Naive thymus-derived CD4-positive, alpha-beta T cell (primary cell): ENCODE results near the gene TMEM260. TPM values are rescaled to one million over a fixed set of nuclear protein-coding genes. Genes with fewer than 3 reads are reported as not detected.
"Not testable (repeated sequence)": the region's sequence is repeated elsewhere in the genome, so short reads cannot be mapped to it uniquely, and the experiment has no call there.

Experiments
- ATAC-seq: fragments of 150-1000 bp; cut with Tn5 transposase; 2 replicates; pipeline ENCODE4 v1.10.0; 2021; ENCODE audit warnings: mild to moderate bottlenecking, moderate library complexity
- CTCF ChIA-PET: fragments of 350-600 bp; sonication (Branson Sonifier 250); formaldehyde crosslinking; loops from one replicate; lab custom pipeline; 2021; ENCODE audit warnings: antibody characterized with exemption; lab: Charles Lee
- POLR2A ChIA-PET: fragments of 350-600 bp; sonication (Branson Sonifier 250); formaldehyde crosslinking; loops from one replicate; lab custom pipeline; 2021; ENCODE audit warnings: antibody characterized with exemption, inconsistent platforms; lab: Charles Lee
- DNase-seq, 9 donors: peaks; one replicate each; pipeline versions ENCODE4 v3.0.0 to v3.0.0-alpha.2; 2020 to 2022; ENCODE audit warnings: mixed read lengths in 1 of 9
- H3K27ac ChIP-seq: one replicate; pipeline ENCODE4 v1.7.0; 2013; ENCODE audit warnings: mild to moderate bottlenecking, low read depth, low read length, moderate library complexity
- H3K27me3 ChIP-seq, 2 donors: one replicate each; pipeline ENCODE4 v1.7.0; 2013; ENCODE audit warnings: low read length in 2 of 2, mild to moderate bottlenecking in 2 of 2, moderate library complexity in 2 of 2; ENCODE audit not compliant: control insufficient read depth in 2 of 2, insufficient read depth in 2 of 2
- H3K36me3 ChIP-seq, 3 experiments: 1 replicate in 2 of 3; 2 replicates in 1 of 3; pipeline ENCODE4 v1.7.0; 2013; ENCODE audit warnings: low read length in 3 of 3, mild to moderate bottlenecking in 3 of 3, moderate library complexity in 1 of 3; ENCODE audit not compliant: insufficient read depth in 3 of 3, control insufficient read depth in 2 of 3
- H3K4me1 ChIP-seq, 2 donors: one replicate each; pipeline ENCODE4 v1.7.0; 2013; ENCODE audit warnings: low read length in 2 of 2, mild to moderate bottlenecking in 2 of 2, moderate library complexity in 1 of 2; ENCODE audit not compliant: control insufficient read depth in 2 of 2, insufficient read depth in 2 of 2
- H3K4me3 ChIP-seq: 2 replicates; pipeline ENCODE4 v1.7.0; 2013; ENCODE audit warnings: mild to moderate bottlenecking, low read length
- H3K9me3 ChIP-seq, 3 experiments: 1 replicate in 2 of 3; 2 replicates in 1 of 3; pipeline ENCODE4 v1.7.0; 2013; ENCODE audit warnings: low read length in 3 of 3; ENCODE audit not compliant: control insufficient read depth in 2 of 3
- H3K27ac Mint-ChIP-seq, 9 donors: one replicate each; pipeline ENCODE4 v1.8.0; 2020 to 2022; ENCODE audit warnings: mixed read lengths in 9 of 9, mild to moderate bottlenecking in 8 of 9, moderate library complexity in 5 of 9, inconsistent platforms in 2 of 9
- H3K27me3 Mint-ChIP-seq, 5 donors: one replicate each; pipeline ENCODE4 v1.8.0; 2021 to 2022; ENCODE audit warnings: mixed read lengths in 5 of 5, mild to moderate bottlenecking in 1 of 5
- H3K36me3 Mint-ChIP-seq, 5 donors: one replicate each; pipeline ENCODE4 v1.8.0; 2020 to 2022; ENCODE audit warnings: mixed read lengths in 5 of 5, mild to moderate bottlenecking in 3 of 5, inconsistent platforms in 1 of 5
- H3K4me1 Mint-ChIP-seq, 7 donors: one replicate each; pipeline ENCODE4 v1.8.0; 2020 to 2022; ENCODE audit warnings: mixed read lengths in 7 of 7, mild to moderate bottlenecking in 3 of 7, inconsistent platforms in 1 of 7
- H3K4me3 Mint-ChIP-seq, 10 donors: one replicate each; pipeline ENCODE4 v1.8.0; 2020 to 2022; ENCODE audit warnings: mild to moderate bottlenecking in 10 of 10, mixed read lengths in 10 of 10, moderate library complexity in 6 of 10, inconsistent platforms in 2 of 10
- H3K9me3 Mint-ChIP-seq, 11 donors: one replicate each; pipeline ENCODE4 v1.8.0; 2020 to 2022; ENCODE audit warnings: mixed read lengths in 11 of 11, mild to moderate bottlenecking in 4 of 11, inconsistent platforms in 1 of 11, moderate library complexity in 1 of 11
- intact Hi-C, 2 donors: fragments of 100-400 bp; cut with micrococcal nuclease; formaldehyde crosslinking; loops; one replicate each; pipeline ENCODE4 v1.15.1; 2023
- polyA plus RNA-seq, 2 donors: library from polyadenylated mRNA; unstranded; fragments of 300-500 nt; fragmentation: Illumina TruSeq; gene quantifications; one replicate each; pipeline ENCODE4 v1.2.3, GENCODE V29; 2021
- total RNA-seq, 6 experiments: library from RNA in 5 of 6; stranded (reverse) in 5 of 6; gene quantifications; 1 replicate in 5 of 6; 2 replicates in 1 of 6; pipeline ENCODE4 v1.2.3 and lab custom pipeline; 2021 to 2026

The TMEM260 gene
- total and polyA plus RNA-seq, 7 experiments from 2014 or later: 9.8 to 39.0 (median 23.4) TPM

- H3K9me3 ChIP-seq, H3K27ac Mint-ChIP-seq, DNase-seq, intact Hi-C loops, H3K9me3 Mint-ChIP-seq, POLR2A ChIA-PET, H3K4me1 Mint-ChIP-seq, CTCF ChIA-PET, H3K4me1 ChIP-seq, H3K27me3 Mint-ChIP-seq, H3K4me3 ChIP-seq, H3K4me3 Mint-ChIP-seq, H3K27ac ChIP-seq, H3K27me3 ChIP-seq, ATAC-seq: not testable (repeated sequence)
- H3K36me3 ChIP-seq: peaks cover 8 to 24% (median 8%) of the 10 kb centered on the region in 3 experiments
- peaks cover 4 to 50% (median 40%) of the 10 kb centered on the region in 5 donors for H3K36me3 Mint-ChIP-seq
These were observed 32.1 kb downstream of the TMEM260 start for GRCh38 chr14:56611663-56612062.

GRCh38 chr14:56617084-56617483 lies 37.5 kb downstream of the TMEM260 start:
- Histone ChIP-seq H3K36me3 (peaks cover 0 to 50% (median 4%) of the 10 kb centered on the region in 3 experiments), H3K4me1 (no peaks in the 10 kb centered on the region), H3K4me3 (no peak overlapping the region), H3K27me3 (no peaks in the 10 kb centered on the region), H3K9me3 (no peaks in the 10 kb centered on the region), H3K27ac (no peak overlapping the region)
- ATAC-seq: no peak
- ChIA-PET CTCF (no interaction called here), POLR2A (no interaction called here)
- Mint-ChIP-seq H3K4me1 (no peaks in the 10 kb centered on the region), H3K36me3 (peaks cover 7 to 66% (median 40%) of the 10 kb centered on the region in 5 donors), H3K4me3 (no peak overlapping the region), H3K27me3 (no peaks in the 10 kb centered on the region), H3K9me3 (no peaks in the 10 kb centered on the region), H3K27ac (no peak overlapping the region)
- no peak for DNase-seq
- intact Hi-C loops: no loop called here

DNA sequence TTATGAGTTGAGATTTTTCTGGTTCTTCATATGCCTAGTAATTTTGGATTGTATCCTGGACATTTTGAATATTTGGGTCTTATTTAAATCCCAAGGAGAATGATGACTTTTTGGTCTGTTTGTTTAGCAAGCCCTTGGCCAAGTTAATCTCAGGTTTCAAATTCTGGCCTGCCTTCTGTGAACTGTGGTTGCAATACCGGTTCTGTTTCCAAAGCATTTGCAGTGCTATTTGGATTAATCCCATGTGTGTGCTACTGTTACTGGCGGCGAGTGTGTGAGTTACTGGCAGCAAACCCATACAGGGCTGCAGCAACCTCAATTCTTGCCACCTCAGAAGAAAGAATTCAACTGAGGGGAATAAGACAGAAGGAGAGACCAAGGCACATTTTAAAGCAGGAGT lies 51.1 kb downstream of the TMEM260 start:
- intact Hi-C loops: no loop called here
- ATAC-seq (no peak), DNase-seq (no peak)
- H3K27me3 ChIP-seq: no peaks in the 10 kb centered on the region
- no peak overlapping the region for H3K27ac ChIP-seq
- H3K27me3 Mint-ChIP-seq: no peaks in the 10 kb centered on the region
- no peaks in the 10 kb centered on the region for H3K4me1 ChIP-seq
- peaks cover 0 to 2% (median 0%) of the 10 kb centered on the region in 7 donors for H3K4me1 Mint-ChIP-seq
- H3K27ac Mint-ChIP-seq: no peak overlapping the region
- no peak overlapping the region for H3K4me3 ChIP-seq
- POLR2A ChIA-PET: no interaction called here
- H3K36me3 Mint-ChIP-seq: peaks cover 30 to 93% (median 79%) of the 10 kb centered on the region in 5 donors
- H3K36me3 ChIP-seq: peaks cover 4 to 73% (median 7%) of the 10 kb centered on the region in 3 experiments
- CTCF ChIA-PET: no interaction called here
- H3K4me3 Mint-ChIP-seq: no peak overlapping the region
- peaks cover 0 to 15% (median 0%) of the 10 kb centered on the region in 3 experiments for H3K9me3 ChIP-seq
- H3K9me3 Mint-ChIP-seq: peaks cover 2 to 37% (median 13%) of the 10 kb centered on the region in 11 donors

- ChIA-PET POLR2A (no interaction called here), CTCF (no interaction called here)
- ATAC-seq (no peak), DNase-seq (no peak)
- intact Hi-C loops: no loop called here
- Mint-ChIP-seq H3K36me3 (peaks cover 40 to 95% (median 81%) of the 10 kb centered on the region in 5 donors), H3K4me1 (peaks cover 0 to 2% (median 0%) of the 10 kb centered on the region in 7 donors), H3K4me3 (no peak overlapping the region), H3K9me3 (peaks cover 2 to 33% (median 13%) of the 10 kb centered on the region in 11 donors), H3K27me3 (no peaks in the 10 kb centered on the region), H3K27ac (no peak overlapping the region)
- H3K36me3 ChIP-seq: peaks cover 4 to 77% (median 16%) of the 10 kb centered on the region in 3 experiments
- no peak overlapping the region for H3K4me3 ChIP-seq
- no peaks in the 10 kb centered on the region for H3K4me1 ChIP-seq
- no peaks in the 10 kb centered on the region for H3K27me3 ChIP-seq
- H3K27ac ChIP-seq: no peak overlapping the region
- peaks cover 0 to 15% (median 0%) of the 10 kb centered on the region in 3 experiments for H3K9me3 ChIP-seq
These were observed 52.6 kb downstream of the TMEM260 start for GRCh38 chr14:56632195-56632594.

DNA sequence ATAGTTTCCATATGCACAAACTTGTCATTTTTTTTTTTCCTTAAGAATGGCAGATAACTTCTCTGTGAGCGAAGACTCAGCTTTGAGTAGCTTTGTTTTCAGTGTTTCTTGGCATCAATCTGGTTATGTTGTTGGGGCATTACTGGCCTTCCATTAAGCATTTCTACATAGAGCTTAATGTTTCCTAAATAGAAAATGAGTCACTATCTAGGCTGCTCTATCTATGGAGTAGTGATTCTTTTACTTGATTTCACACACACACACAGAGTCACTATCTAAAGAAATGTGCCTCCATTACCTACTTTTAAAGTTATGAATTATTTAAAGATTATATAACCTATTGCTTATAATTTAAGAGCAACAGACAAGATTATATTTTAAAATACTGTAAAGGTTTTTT lies 53.9 kb downstream of the TMEM260 start:
- Histone ChIP-seq H3K27ac (no peak overlapping the region), H3K4me3 (no peak overlapping the region), H3K9me3 (peaks cover 0 to 15% (median 0%) of the 10 kb centered on the region in 3 experiments), H3K4me1 (no peaks in the 10 kb centered on the region), H3K27me3 (no peaks in the 10 kb centered on the region), H3K36me3 (peaks cover 4 to 81% (median 30%) of the 10 kb centered on the region in 3 experiments)
- intact Hi-C loops: no loop called here
- Mint-ChIP-seq H3K27me3 (no peaks in the 10 kb centered on the region), H3K36me3 (peaks cover 49 to 96% (median 82%) of the 10 kb centered on the region in 5 donors), H3K9me3 (peaks cover 4 to 23% (median 9%) of the 10 kb centered on the region in 11 donors), H3K4me1 (peaks cover 0 to 2% (median 0%) of the 10 kb centered on the region in 7 donors), H3K4me3 (no peak overlapping the region), H3K27ac (no peak overlapping the region)
- ChIA-PET POLR2A (interaction anchor here (0.7 kb wide), 1 partner anchor 1848 kb away, joined by 5 read pairs; no protein-coding TSS in a partner anchor), CTCF (no interaction called here)
- ATAC-seq (no peak), DNase-seq (no peak)

DNA sequence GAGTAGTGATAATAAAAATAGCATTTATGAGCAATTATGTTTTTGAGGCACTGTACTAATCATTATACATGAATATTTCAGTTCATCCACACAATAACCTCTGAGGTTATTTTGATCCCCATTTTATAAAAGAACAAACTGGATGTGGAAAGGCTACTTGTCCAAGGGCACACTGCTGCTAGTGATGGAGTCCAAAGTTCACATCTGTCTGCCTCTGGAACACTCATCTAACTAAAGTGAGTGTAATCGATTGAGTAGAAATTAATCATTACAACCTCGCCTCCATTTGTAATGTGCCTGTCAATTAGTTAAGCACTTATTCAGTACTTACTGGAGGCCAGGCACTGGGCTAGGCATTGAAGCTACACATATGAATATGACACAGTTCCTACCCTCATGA lies 55.4 kb downstream of the TMEM260 start:
- peaks cover 0 to 9% (median 0%) of the 10 kb centered on the region in 3 experiments for H3K9me3 ChIP-seq
- ATAC-seq (no peak), DNase-seq (no peak)
- CTCF ChIA-PET: no interaction called here
- Mint-ChIP-seq H3K9me3 (peaks cover 4 to 18% (median 8%) of the 10 kb centered on the region in 11 donors), H3K4me1 (peaks cover 0 to 2% (median 0%) of the 10 kb centered on the region in 7 donors), H3K4me3 (no peak overlapping the region), H3K36me3 (peaks cover 50 to 96% (median 85%) of the 10 kb centered on the region in 5 donors), H3K27ac (no peak overlapping the region), H3K27me3 (no peaks in the 10 kb centered on the region)
- H3K27me3 ChIP-seq: no peaks in the 10 kb centered on the region
- peaks cover 4 to 88% (median 31%) of the 10 kb centered on the region in 3 experiments for H3K36me3 ChIP-seq
- no peak overlapping the region for H3K27ac ChIP-seq
- H3K4me3 ChIP-seq: no peak overlapping the region
- no peaks in the 10 kb centered on the region for H3K4me1 ChIP-seq
- POLR2A ChIA-PET: no interaction called here
- intact Hi-C loops: no loop called here

GRCh38 chr14:56647493-56647892 lies 67.9 kb downstream of the TMEM260 start:
- Mint-ChIP-seq H3K9me3 (no peaks in the 10 kb centered on the region), H3K4me3 (no peak overlapping the region), H3K4me1 (no peaks in the 10 kb centered on the region), H3K27me3 (no peaks in the 10 kb centered on the region), H3K27ac (no peak overlapping the region), H3K36me3 (peaks cover 4 to 40% (median 15%) of the 10 kb centered on the region in 5 donors)
- DNase-seq: no peak
- CTCF ChIA-PET: no interaction called here
- no peak overlapping the region for H3K27ac ChIP-seq
- no peaks in the 10 kb centered on the region for H3K4me1 ChIP-seq
- intact Hi-C loops: no loop called here
- H3K27me3 ChIP-seq: no peaks in the 10 kb centered on the region
- no peak overlapping the region for H3K4me3 ChIP-seq
- peaks cover 0 to 8% (median 0%) of the 10 kb centered on the region in 3 experiments for H3K36me3 ChIP-seq
- no peaks in the 10 kb centered on the region for H3K9me3 ChIP-seq
- ATAC-seq: no peak
- POLR2A ChIA-PET: no interaction called here
